ENCODE measurements around the gene BCAM.

DNA sequence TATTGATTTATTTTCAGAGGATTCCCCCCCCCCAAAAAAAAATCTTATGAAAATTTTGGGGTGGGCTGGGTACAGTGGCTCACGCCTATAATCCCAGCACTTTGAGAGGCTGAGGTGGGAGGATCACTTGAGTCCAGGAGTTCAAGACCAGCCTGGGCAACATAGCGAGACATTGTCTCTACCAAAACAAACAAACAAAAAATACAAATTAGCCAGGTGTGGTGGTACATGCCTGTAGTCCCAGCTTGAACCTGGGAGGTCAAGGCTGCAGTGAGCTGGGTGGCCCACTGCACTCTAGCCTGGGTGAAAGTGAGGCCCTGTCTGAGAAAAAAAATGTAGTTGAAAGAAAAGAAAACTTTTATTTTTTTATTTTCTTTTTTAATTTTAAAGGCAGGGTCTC is 55.1 kb downstream of the BCAM start:
- no peak for TF ChIP-seq POLR2A (IDR thresholded peaks at IDR 0.05)
- TF ChIP-seq, protein P1, sequence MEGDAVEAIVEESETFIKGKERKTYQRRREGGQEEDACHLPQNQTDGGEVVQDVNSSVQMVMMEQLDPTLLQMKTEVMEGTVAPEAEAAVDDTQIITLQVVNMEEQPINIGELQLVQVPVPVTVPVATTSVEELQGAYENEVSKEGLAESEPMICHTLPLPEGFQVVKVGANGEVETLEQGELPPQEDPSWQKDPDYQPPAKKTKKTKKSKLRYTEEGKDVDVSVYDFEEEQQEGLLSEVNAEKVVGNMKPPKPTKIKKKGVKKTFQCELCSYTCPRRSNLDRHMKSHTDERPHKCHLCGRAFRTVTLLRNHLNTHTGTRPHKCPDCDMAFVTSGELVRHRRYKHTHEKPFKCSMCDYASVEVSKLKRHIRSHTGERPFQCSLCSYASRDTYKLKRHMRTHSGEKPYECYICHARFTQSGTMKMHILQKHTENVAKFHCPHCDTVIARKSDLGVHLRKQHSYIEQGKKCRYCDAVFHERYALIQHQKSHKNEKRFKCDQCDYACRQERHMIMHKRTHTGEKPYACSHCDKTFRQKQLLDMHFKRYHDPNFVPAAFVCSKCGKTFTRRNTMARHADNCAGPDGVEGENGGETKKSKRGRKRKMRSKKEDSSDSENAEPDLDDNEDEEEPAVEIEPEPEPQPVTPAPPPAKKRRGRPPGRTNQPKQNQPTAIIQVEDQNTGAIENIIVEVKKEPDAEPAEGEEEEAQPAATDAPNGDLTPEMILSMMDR (IDR thresholded peaks at IDR 0.05 in 8 of 11, conservative IDR thresholded peaks at IDR 0.05 in 3 of 11), result no peak
- TF ChIP-seq POLR2AphosphoS5 (IDR thresholded peaks at IDR 0.05), result no peak
